WI38 (cell line): ENCODE data around the gene GBF1.

Experiments used
- H3K4me3 ChIP-seq: 2 replicates; pipeline ENCODE4 v1.5.1; 2011; ENCODE audit warnings: low read depth, mild to moderate bottlenecking, control low read depth, low read length
- TF ChIP-seq, protein P1 (sequence below): IDR thresholded peaks from 2 replicates; pipeline ENCODE4 v1.5.1; 2012; ENCODE audit warnings: low read depth, mild to moderate bottlenecking, control low read depth, low read length

Gene GBF1, protein sequence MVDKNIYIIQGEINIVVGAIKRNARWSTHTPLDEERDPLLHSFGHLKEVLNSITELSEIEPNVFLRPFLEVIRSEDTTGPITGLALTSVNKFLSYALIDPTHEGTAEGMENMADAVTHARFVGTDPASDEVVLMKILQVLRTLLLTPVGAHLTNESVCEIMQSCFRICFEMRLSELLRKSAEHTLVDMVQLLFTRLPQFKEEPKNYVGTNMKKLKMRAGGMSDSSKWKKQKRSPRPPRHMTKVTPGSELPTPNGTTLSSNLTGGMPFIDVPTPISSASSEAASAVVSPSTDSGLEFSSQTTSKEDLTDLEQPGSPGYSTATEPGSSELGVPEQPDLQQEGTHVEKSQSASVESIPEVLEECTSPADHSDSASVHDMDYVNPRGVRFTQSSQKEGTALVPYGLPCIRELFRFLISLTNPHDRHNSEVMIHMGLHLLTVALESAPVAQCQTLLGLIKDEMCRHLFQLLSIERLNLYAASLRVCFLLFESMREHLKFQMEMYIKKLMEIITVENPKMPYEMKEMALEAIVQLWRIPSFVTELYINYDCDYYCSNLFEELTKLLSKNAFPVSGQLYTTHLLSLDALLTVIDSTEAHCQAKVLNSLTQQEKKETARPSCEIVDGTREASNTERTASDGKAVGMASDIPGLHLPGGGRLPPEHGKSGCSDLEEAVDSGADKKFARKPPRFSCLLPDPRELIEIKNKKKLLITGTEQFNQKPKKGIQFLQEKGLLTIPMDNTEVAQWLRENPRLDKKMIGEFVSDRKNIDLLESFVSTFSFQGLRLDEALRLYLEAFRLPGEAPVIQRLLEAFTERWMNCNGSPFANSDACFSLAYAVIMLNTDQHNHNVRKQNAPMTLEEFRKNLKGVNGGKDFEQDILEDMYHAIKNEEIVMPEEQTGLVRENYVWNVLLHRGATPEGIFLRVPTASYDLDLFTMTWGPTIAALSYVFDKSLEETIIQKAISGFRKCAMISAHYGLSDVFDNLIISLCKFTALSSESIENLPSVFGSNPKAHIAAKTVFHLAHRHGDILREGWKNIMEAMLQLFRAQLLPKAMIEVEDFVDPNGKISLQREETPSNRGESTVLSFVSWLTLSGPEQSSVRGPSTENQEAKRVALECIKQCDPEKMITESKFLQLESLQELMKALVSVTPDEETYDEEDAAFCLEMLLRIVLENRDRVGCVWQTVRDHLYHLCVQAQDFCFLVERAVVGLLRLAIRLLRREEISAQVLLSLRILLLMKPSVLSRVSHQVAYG (N-terminal part only)

DNA sequence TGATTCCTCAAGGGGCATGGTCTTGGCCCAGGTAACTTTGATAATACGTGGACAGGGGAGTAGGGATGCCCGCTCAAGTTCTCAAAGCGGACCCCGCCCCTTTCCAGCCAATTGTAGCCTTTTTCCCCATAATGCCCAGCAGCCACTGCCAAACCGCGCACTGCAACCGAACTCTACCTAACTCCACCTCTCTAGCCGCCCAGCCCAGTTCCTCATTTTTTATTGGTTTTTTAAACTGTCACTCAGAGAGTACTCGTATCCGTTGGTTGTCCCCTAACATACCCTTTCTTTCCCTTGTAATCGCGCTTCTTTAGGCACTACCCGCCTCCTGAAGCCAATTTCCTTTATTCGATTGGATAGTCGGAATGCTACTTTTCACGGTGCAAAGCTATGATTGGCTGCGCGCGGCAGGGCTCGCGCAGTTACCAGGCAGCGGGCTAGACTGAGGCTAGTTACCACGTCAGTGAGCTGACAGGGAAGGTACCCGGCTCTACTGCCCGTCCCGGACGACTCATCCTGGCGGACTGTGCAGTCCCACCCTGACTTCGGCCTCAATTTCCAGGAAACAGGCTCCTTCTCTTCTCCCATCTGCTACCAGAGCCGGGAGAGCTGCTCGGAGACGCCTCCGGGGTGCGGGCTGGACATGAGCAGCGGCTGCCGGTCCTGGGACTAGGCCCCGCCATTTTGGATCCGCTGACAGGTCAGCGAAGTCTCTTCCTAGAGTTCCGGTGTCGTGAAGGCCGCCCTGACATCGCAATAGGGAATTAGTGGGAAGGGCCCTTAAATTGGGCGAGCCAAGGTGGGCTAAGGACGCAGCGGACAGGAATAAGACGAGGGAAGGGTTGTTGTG is at the start of gene GBF1:
GBF1 (plus strand) TSS at position 451 of the 850 bp plus-strand sequence. CDS start 13,407 bp downstream, outside the sequence.
- TF ChIP-seq, protein P1, sequence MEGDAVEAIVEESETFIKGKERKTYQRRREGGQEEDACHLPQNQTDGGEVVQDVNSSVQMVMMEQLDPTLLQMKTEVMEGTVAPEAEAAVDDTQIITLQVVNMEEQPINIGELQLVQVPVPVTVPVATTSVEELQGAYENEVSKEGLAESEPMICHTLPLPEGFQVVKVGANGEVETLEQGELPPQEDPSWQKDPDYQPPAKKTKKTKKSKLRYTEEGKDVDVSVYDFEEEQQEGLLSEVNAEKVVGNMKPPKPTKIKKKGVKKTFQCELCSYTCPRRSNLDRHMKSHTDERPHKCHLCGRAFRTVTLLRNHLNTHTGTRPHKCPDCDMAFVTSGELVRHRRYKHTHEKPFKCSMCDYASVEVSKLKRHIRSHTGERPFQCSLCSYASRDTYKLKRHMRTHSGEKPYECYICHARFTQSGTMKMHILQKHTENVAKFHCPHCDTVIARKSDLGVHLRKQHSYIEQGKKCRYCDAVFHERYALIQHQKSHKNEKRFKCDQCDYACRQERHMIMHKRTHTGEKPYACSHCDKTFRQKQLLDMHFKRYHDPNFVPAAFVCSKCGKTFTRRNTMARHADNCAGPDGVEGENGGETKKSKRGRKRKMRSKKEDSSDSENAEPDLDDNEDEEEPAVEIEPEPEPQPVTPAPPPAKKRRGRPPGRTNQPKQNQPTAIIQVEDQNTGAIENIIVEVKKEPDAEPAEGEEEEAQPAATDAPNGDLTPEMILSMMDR, result no peak
- H3K4me3 ChIP-seq, result peak within 1 kb of the TSS; percentile 84

DNA sequence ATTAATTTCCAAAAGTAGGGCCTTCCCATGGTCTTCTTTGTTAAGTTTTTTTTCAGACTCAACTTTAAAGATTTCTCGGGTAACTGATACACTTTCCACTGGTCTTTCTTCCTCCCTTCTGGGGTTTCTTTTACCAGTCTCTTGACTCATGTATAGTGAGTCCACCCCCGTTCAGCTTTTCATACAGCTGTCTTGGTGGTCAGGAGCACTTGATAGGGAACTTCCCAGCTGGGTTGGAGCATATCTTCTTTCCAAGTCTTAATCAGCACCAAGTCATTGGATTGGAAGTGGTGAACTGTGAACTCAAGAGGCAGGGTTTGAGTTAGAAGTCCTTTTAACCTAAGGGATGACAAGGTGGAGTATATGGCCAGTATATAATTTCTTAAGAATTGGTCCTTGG is 48.4 kb upstream of the GBF1 start:
- TF ChIP-seq, protein P1, result no peak
- H3K4me3 ChIP-seq, result no peak overlapping the region

DNA sequence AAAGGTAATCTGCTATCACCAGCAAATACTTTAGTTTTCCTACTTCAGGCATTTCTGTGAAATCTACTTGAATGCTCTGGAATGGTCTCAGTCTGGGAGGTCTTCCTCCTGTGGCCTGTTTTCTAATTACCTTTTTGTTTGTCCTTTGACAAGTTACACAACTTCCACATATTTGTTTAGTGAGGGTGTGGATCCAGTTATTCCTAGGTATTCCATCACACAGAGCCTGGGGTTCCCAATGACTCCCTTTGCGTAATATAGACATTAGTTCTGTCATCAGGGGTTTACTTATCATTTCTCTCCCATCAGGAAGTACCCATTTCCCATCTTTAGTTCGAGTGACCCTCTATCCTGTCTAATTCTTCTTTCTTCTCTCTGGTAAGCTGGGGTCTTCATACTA is 47.3 kb upstream of the GBF1 start:
- H3K4me3 ChIP-seq, result no peak overlapping the region
- TF ChIP-seq, protein P1, result no peak

DNA sequence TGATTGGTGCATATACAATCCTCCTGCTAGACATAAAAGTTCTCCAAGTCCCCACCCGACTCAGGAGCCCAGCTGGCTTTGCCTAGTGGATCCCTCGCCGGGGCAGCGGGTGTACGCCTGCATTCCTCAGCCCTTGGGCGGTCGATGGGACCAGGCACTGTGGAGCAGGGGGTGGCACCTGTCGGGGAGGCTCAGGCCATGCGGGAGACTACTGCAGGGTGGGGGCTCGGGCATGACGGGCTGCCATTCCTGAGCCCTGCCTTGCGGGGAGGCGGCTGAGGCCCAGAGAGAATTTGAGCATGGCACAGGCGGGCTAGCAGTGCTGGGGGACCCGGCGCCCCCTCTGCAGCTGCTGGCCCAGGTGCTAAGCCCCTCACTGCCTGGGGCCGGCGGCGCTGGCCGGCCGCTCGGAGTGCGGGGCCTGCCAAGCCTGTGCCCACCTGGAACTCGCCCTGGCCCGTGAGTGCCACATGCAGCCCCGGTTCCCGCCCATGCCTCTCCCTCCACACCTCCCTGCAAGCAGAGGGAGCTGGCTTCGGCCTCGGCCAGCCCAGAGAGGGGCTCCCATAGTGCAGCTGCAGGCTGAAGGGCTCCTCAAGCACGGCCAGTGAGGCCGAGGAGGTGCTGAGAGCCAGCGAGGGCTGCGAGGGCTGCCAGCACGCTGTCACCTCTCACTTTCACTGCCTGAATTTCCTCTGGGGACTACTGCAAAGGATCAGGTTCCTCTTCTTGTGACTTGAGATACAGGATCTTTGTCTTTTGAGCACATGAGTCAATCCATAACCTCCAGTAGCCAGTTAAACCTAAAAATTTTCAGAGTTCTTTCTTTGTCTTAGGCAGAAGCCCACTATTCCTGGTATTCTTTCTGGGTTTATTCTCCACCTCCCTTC is 44.3 kb upstream of the GBF1 start:
- H3K4me3 ChIP-seq, result no peak overlapping the region
- TF ChIP-seq, protein P1, result no peak

DNA sequence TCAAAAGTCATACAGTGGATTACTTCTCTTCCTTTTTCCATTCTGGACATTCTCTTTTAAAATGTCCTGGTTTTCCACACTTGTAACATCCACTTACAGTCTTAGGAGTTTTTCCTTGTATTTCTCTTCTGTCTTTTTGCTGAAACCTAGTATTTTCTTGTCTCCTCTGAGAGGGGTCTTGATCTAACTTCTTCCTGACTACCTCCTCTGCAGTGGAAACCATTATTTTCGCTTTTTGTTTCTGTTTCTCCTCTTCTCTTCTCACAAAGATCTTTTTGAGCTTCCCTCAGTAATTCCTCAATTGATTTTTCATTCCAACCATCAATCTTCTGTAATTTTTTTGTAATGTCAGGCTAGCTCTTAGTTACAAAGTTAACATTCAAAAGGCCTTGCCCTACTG is 42.9 kb upstream of the GBF1 start:
- no peak overlapping the region for H3K4me3 ChIP-seq
- TF ChIP-seq, protein P1, result no peak
